Endothelial cell of umbilical vein (primary cell): ENCODE results near the gene STIMATE. TPM values are rescaled to one million over a fixed set of nuclear protein-coding genes. Genes with fewer than 3 reads are reported as not detected.

Experiments
- BruUV-seq: library from RNA; stranded (reverse); fragments of 400-500 nt; replicated peaks from 2 replicates; lab custom pipeline; 2021; lab: Mats Ljungman, UMichigan
- CTCF ChIA-PET: fragments of 300-600, 350-600 bp; sonication (Branson Sonifier 250); formaldehyde crosslinking; loops from one replicate; lab custom pipeline; 2021; ENCODE audit warnings: antibody characterized with exemption, inconsistent platforms; lab: Charles Lee
- POLR2A ChIA-PET: fragments of 300-600, 350-600 bp; sonication (Branson Sonifier 250); formaldehyde crosslinking; loops from one replicate; lab custom pipeline; 2021; ENCODE audit warnings: antibody characterized with exemption, inconsistent platforms; lab: Charles Lee
- DNase-seq: peaks from one replicate; pipeline ENCODE4 v3.0.0-alpha.2; 2011; ENCODE audit warnings: low read depth, low spot score
- FAIRE-seq: peaks from 2 replicates; lab custom pipeline; 2011; peaks lifted over from hg19 to GRCh38; lab: Jason Lieb, UNC
- H2AFZ ChIP-seq: 2 replicates; pipeline ENCODE4 v1.6.0; 2012; ENCODE audit warnings: low read depth, low read length, control low read depth, inconsistent platforms
- H3K27ac ChIP-seq: 2 replicates; pipeline ENCODE4 v1.5.1; 2011; ENCODE audit warnings: low read depth, mild to moderate bottlenecking, control low read depth, low read length, moderate library complexity; ENCODE audit not compliant: insufficient read depth
- H3K27me3 ChIP-seq, 2 experiments: 2 replicates each; pipeline versions ENCODE4 v1.6.0 to v1.6.1; 2011; ENCODE audit warnings: low read length in 2 of 2, mixed read lengths in 1 of 2; ENCODE audit not compliant: control insufficient read depth in 2 of 2, insufficient read depth in 2 of 2
- H3K36me3 ChIP-seq, 2 experiments: 2 replicates in 1 of 2; 3 replicates in 1 of 2; pipeline ENCODE4 v1.5.1; 2011; ENCODE audit warnings: low read length in 2 of 2, mild to moderate bottlenecking in 1 of 2, moderate library complexity in 1 of 2; ENCODE audit not compliant: control insufficient read depth in 2 of 2, insufficient read depth in 2 of 2; ENCODE audit errors: extremely low read depth in 1 of 2
- H3K4me1 ChIP-seq: 3 replicates; pipeline ENCODE4 v1.5.1; 2011; ENCODE audit warnings: mild to moderate bottlenecking, low read length; ENCODE audit not compliant: control insufficient read depth, insufficient read depth; ENCODE audit errors: extremely low read depth
- H3K4me2 ChIP-seq: 2 replicates; pipeline ENCODE4 v1.6.1; 2011; ENCODE audit warnings: low read length, control low read depth, mixed read lengths; ENCODE audit not compliant: insufficient read depth
- H3K4me3 ChIP-seq, 3 experiments: fragments of 200-600 bp in 1 of 3; sonication (generic), shearing (Covaris generic) in 1 of 3; replicated peaks in 1 of 3; 2 replicates each; pipeline ENCODE4 v1.5.1; 2011 to 2016; ENCODE audit warnings: control low read depth in 3 of 3, low read length in 3 of 3, mild to moderate bottlenecking in 2 of 3, inconsistent platforms in 1 of 3, low read depth in 1 of 3, moderate library complexity in 1 of 3; ENCODE audit not compliant: insufficient read depth in 1 of 3
- H3K79me2 ChIP-seq: 2 replicates; pipeline ENCODE4 v1.6.0; 2012; ENCODE audit warnings: low read length, inconsistent platforms; ENCODE audit not compliant: control insufficient read depth, insufficient read depth
- H3K9ac ChIP-seq: replicated peaks from 2 replicates; pipeline ENCODE3; 2011; ENCODE audit warnings: low read length, control low read depth; ENCODE audit not compliant: insufficient read depth; ENCODE audit errors: extremely low read depth
- H3K9me1 ChIP-seq: replicated peaks from 3 replicates; pipeline ENCODE4 v1.6.0; 2011; ENCODE audit warnings: mild to moderate bottlenecking, low read length; ENCODE audit not compliant: control insufficient read depth, insufficient read depth; ENCODE audit errors: extremely low read depth
- H3K9me3 ChIP-seq: replicated peaks from 2 replicates; pipeline ENCODE4 v1.5.1; 2012; ENCODE audit warnings: low read length, inconsistent platforms; ENCODE audit not compliant: control insufficient read depth, insufficient read depth
- H4K20me1 ChIP-seq: replicated peaks from 2 replicates; pipeline ENCODE3; 2011; ENCODE audit warnings: mild to moderate bottlenecking, low read length; ENCODE audit not compliant: control insufficient read depth, insufficient read depth; ENCODE audit errors: extremely low read depth
- EZH2 ChIP-seq: IDR thresholded peaks from 2 replicates; pipeline ENCODE4 v1.6.1; 2012; ENCODE audit warnings: borderline replicate concordance, low read depth, mild to moderate bottlenecking, moderate library complexity, low read length, inconsistent platforms; ENCODE audit not compliant: severe bottlenecking
- FOS ChIP-seq: IDR thresholded peaks from 2 replicates; pipeline ENCODE4 v1.6.1; 2011; ENCODE audit warnings: mild to moderate bottlenecking, low read length, moderate library complexity, borderline replicate concordance; ENCODE audit not compliant: insufficient read depth
- GATA2 ChIP-seq: IDR thresholded peaks from 2 replicates; pipeline ENCODE4 v1.7.0; 2011; ENCODE audit warnings: low read depth, mild to moderate bottlenecking, moderate library complexity, mixed read lengths, low read length; ENCODE audit not compliant: insufficient read length, insufficient read depth
- JUN ChIP-seq: IDR thresholded peaks from 2 replicates; pipeline ENCODE4 v1.6.1; 2011; ENCODE audit warnings: borderline replicate concordance, low read depth; ENCODE audit not compliant: insufficient read length, insufficient read depth
- MYC ChIP-seq: IDR thresholded peaks from one replicate; pipeline ENCODE4 v1.6.1; 2011; ENCODE audit warnings: mild to moderate bottlenecking, low read depth, low read length
- POLR2A ChIP-seq: IDR thresholded peaks from 2 replicates; pipeline ENCODE4 v1.6.1; 2012; ENCODE audit warnings: low read depth, mild to moderate bottlenecking, control low read depth, low read length
- POLR2AphosphoS5 ChIP-seq: IDR thresholded peaks from 2 replicates; pipeline ENCODE4 v1.6.1; 2012; ENCODE audit warnings: low read depth, mild to moderate bottlenecking, control low read depth, low read length, moderate library complexity; ENCODE audit not compliant: insufficient read depth
- dilution Hi-C: fragments of 300-500 bp; cut with MboI; formaldehyde crosslinking; loops from one replicate; pipeline ENCODE4 v1.15.0; 2019; ENCODE audit warnings: low sequenced_read_pairs; ENCODE audit not compliant: extremely low pct_ligation_motif_present
- intact Hi-C: fragments of 100-400 bp; cut with micrococcal nuclease; formaldehyde crosslinking; loops from one replicate; pipeline ENCODE4 v1.10.0; 2022
- polyA plus RNA-seq, 4 experiments: library from polyadenylated mRNA; depleted of rRNA in 3 of 4; stranded (reverse) in 3 of 4; unstranded in 1 of 4; fragments of >200 nt; gene quantifications; 2 replicates each; pipeline versions ENCODE4 v1.2.1 to v1.2.3, GENCODE V29; 2011 to 2012; ENCODE audit warnings: missing spikeins in 1 of 4
- total RNA-seq: library from RNA; stranded (reverse); gene quantifications from 2 replicates; pipeline ENCODE4 v1.2.3, GENCODE V29; 2021
- TF ChIP-seq, protein P1 (sequence below), 2 donors: IDR thresholded peaks; 1 replicate in 1 of 2; 2 replicates in 1 of 2; pipeline ENCODE4 v1.5.1; 2011; ENCODE audit warnings: low read length in 2 of 2, mild to moderate bottlenecking in 2 of 2, moderate library complexity in 2 of 2, control low read depth in 1 of 2, inconsistent platforms in 1 of 2, low read depth in 1 of 2; ENCODE audit not compliant: insufficient read depth in 1 of 2; ENCODE audit errors: extremely low read depth in 1 of 2

STIMATE gene
- total and polyA plus RNA-seq, 2 donors (not counting 3 experiments of a cell fraction or from before 2014, with no cell fraction given) = 18.2 to 24.0 TPM

DNA sequence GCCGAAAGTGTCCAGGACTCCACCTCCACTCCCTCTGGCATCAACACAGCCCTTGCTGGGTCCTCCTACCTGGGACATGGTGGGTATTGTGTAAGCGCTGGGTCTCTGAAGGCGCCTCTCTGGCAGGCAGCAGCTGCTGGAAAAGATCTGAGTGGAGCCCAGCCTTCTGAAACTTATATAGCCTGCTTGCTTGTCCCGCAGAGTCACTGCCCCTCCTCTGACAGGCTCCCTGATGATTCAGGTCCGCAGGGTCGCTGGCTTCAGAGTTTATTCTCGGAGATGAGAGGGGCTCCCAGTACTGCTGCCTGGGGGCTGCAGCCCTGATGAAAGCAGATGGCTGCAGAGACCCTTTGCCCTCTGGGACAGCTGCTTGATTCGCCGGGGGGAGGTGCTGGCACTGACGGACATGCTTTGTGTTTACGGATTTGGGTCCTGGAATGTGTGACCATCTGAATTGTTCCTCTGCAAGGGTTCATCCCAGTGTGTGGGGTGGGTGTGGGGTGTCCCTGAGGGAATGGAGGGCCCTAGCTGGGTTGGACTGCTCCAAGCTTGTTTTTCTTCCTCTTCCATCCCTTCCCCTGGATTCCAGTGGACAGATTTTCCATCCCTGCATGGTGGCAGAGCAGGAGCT is 62.4 kb downstream of the STIMATE start, which contains the start of gene MUSTN1:
TSS of gene MUSTN1 (minus strand) at position 149 of the 631 bp plus-strand sequence. CDS start at position 78, 71 bp downstream.
- FAIRE-seq (no peak), DNase-seq (no peak)
- Histone ChIP-seq H3K4me2 (no peak within 1 kb of the TSS), H3K4me1 (peaks cover 6% of the 10 kb centered on the region), H3K36me3 (peaks cover 0 to 2% of the 10 kb centered on the region in 2 experiments), H3K9me1 (no peaks in the 10 kb centered on the region), H3K9ac (no peak within 1 kb of the TSS), H2AFZ (no peak within 1 kb of the TSS), H3K79me2 (no peaks in the 10 kb centered on the region), H3K9me3 (no peaks in the 10 kb centered on the region), H3K27me3 (no peaks in the 10 kb centered on the region), H3K4me3 (no peak within 1 kb of the TSS), H3K27ac (no peak within 1 kb of the TSS), H4K20me1 (no peaks in the 10 kb centered on the region)
- CTCF ChIA-PET = interaction anchor here (1.1 kb wide), 1 partner anchor 14 kb away, joined by 4 read pairs; no protein-coding TSS in a partner anchor
- POLR2A ChIA-PET = no interaction called here
- dilution Hi-C loops (no loop called here), intact Hi-C loops (no loop called here)
- TF ChIP-seq POLR2A (no peak), POLR2AphosphoS5 (no peak), FOS (no peak)
- no TSS peak for BruUV-seq

DNA sequence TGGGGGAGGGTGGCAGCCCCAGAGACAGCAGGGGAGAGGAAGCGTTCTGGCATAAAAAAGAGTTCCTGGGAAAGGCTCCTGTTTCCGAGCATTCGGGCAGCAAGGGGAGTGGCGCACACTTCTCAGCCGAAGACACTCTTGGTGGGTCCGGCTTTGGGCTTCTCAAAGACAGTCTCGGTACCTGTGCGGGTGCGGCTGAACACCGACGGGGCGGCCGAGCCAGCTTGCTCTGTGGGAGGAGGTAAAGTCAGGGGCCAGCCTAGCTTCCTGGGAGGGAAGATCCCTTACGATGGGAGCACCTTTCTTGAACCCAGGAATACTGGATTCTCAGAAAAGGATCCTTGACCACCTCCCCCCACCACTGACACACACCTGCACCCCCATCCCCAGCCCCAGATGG is 64.1 kb downstream of the STIMATE start:
- H3K27me3 ChIP-seq = no peaks in the 10 kb centered on the region
- POLR2A ChIA-PET = no interaction called here
- H2AFZ ChIP-seq = no peak overlapping the region
- no peak overlapping the region for H3K4me2 ChIP-seq
- H3K4me1 ChIP-seq = peaks cover 6% of the 10 kb centered on the region
- H3K9me1 ChIP-seq = no peaks in the 10 kb centered on the region
- FAIRE-seq (no peak), DNase-seq (no peak)
- intact Hi-C loops (no loop called here), dilution Hi-C loops (no loop called here)
- H3K9me3 ChIP-seq = no peaks in the 10 kb centered on the region
- no peaks in the 10 kb centered on the region for H4K20me1 ChIP-seq
- no TSS peak for BruUV-seq
- no peak overlapping the region for H3K27ac ChIP-seq
- TF ChIP-seq EZH2 (no peak), GATA2 (no peak), POLR2A (no peak), MYC (no peak), JUN (no peak), POLR2AphosphoS5 (no peak)
- TF ChIP-seq, protein P1, sequence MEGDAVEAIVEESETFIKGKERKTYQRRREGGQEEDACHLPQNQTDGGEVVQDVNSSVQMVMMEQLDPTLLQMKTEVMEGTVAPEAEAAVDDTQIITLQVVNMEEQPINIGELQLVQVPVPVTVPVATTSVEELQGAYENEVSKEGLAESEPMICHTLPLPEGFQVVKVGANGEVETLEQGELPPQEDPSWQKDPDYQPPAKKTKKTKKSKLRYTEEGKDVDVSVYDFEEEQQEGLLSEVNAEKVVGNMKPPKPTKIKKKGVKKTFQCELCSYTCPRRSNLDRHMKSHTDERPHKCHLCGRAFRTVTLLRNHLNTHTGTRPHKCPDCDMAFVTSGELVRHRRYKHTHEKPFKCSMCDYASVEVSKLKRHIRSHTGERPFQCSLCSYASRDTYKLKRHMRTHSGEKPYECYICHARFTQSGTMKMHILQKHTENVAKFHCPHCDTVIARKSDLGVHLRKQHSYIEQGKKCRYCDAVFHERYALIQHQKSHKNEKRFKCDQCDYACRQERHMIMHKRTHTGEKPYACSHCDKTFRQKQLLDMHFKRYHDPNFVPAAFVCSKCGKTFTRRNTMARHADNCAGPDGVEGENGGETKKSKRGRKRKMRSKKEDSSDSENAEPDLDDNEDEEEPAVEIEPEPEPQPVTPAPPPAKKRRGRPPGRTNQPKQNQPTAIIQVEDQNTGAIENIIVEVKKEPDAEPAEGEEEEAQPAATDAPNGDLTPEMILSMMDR (IDR thresholded peaks at IDR 0.05; ENCODE audit: extremely low read depth in 1 of 2, insufficient read depth in 1 of 2, low read depth in 1 of 2, low read length in 2 of 2) = no peak
- no peaks in the 10 kb centered on the region for H3K79me2 ChIP-seq
- CTCF ChIA-PET = no interaction called here
- H3K9ac ChIP-seq = no peak overlapping the region
- H3K4me3 ChIP-seq = no peak overlapping the region
- no peaks in the 10 kb centered on the region for H3K36me3 ChIP-seq
